ENCODE results near the gene RAB27A. TPM values are rescaled to one million over a fixed set of nuclear protein-coding genes. Genes with fewer than 3 reads are reported as not detected.

Gene RAB27A
- total and polyA plus RNA-seq, 2 of the 8 experiments (the other 6 are each of a cell fraction or from before 2014, with no cell fraction given) = 2.3 to 6.5 TPM

DNA sequence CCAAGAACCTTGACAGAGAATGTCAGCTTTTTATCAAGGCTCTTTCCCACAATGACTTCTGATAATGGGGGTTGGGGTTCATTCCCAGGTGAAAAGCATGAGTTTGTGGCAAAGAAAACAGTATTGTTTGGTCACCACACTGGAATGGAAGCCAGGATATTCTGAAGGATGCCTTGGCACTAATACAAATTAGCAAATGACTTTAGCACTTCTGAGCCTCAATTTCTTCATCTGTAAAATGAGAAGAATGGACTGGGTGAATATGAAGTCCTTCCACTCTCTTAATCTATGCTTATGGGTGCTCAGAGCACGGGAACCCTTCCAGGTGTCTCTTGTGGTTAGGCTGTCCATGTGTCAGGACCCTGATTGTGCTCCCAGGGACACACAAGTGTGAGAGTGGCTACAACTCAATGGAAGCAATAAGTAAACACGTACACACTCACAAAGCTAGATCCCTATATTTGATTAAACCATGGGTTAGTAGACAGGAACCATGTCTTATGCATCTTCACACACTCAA is 21.4 kb downstream of the RAB27A start:
- ChIA-PET CTCF (ENCODE audit: partially characterized antibody) (interaction anchor here (1.0 kb wide), 1 partner anchor 48 kb away, joined by 3 read pairs; no protein-coding TSS in a partner anchor), POLR2A (ENCODE audit: partially characterized antibody) (no interaction called here)
- no peak for FAIRE-seq

More for the DNA sequence above, 21.4 kb downstream of the RAB27A start:
- Histone ChIP-seq H3K79me1 (ENCODE audit: low read depth, low read length) (no peaks in the 10 kb centered on the region), H2AFZ (ENCODE audit: low read length) (no peak overlapping the region), H3K4me2 (ENCODE audit: insufficient read depth in 1 of 2, low read depth in 2 of 2, low read length in 2 of 2) (no peak overlapping the region), H2BK20ac (ENCODE audit: low read length) (no peak overlapping the region), H3K56ac (replicated peaks; ENCODE audit: insufficient read length, low read depth, low read length) (no peak overlapping the region), H3K27me3 (replicated peaks in 1 of 4; ENCODE audit: control insufficient read depth in 3 of 4, extremely low read depth in 1 of 4, insufficient read depth in 3 of 4, low read length in 3 of 4) (no peaks in the 10 kb centered on the region), H4K8ac (ENCODE audit: extremely low read depth, insufficient read depth, low read length) (no peak overlapping the region), H3K18ac (ENCODE audit: extremely low read depth, low read length) (no peak overlapping the region), H3K79me2 (ENCODE audit: control insufficient read depth in 1 of 2, insufficient read depth in 2 of 2, low read length in 2 of 2) (no peaks in the 10 kb centered on the region), H3K9me3 (ENCODE audit: insufficient read depth in 2 of 2, low read depth in 1 of 2, low read length in 1 of 2) (no peaks in the 10 kb centered on the region; a peak in 1 of 4 replicates), H2BK15ac (ENCODE audit: low read length) (no peak overlapping the region), H2BK120ac (replicated peaks; ENCODE audit: low read depth, low read length) (no peak overlapping the region), H2BK5ac (ENCODE audit: low read depth, low read length) (no peak overlapping the region), H3K4me1 (replicated peaks in 1 of 4; ENCODE audit: control insufficient read depth in 3 of 4, insufficient read depth in 4 of 4, low read length in 3 of 4) (no peaks in the 10 kb centered on the region), H3K4ac (replicated peaks; ENCODE audit: insufficient read length, low read depth, low read length) (no peak overlapping the region), H3K23ac (ENCODE audit: insufficient read length) (no peak overlapping the region), H3K9ac (replicated peaks in 1 of 4; ENCODE audit: extremely low read depth in 1 of 4, low read depth in 3 of 4, low read length in 3 of 4) (no peak overlapping the region), H4K91ac (replicated peaks; ENCODE audit: insufficient read length, low read length) (no peak overlapping the region), H3K14ac (ENCODE audit: insufficient read length) (no peak overlapping the region), H3K36me3 (ENCODE audit: control insufficient read depth in 2 of 4, insufficient read depth in 4 of 4, low read length in 3 of 4) (no peaks in the 10 kb centered on the region), H2AK5ac (ENCODE audit: low read depth, low read length) (no peak overlapping the region), H4K5ac (ENCODE audit: insufficient read length, low read depth, low read length) (no peak overlapping the region), H2BK12ac (ENCODE audit: low read depth, low read length) (no peak overlapping the region), H3K27ac (ENCODE audit: low read depth, low read length) (no peak overlapping the region), H4K20me1 (replicated peaks in 1 of 2; ENCODE audit: control insufficient read depth in 1 of 2, insufficient read depth in 2 of 2, low read length in 2 of 2) (no peaks in the 10 kb centered on the region), H3K23me2 (ENCODE audit: low read depth, low read length) (no peaks in the 10 kb centered on the region), H3K4me3 (ENCODE audit: extremely low read depth in 1 of 4, insufficient read depth in 2 of 4, low read depth in 3 of 4, low read length in 4 of 4) (no peak overlapping the region)
- 81% methylated on average over 2 of the region's 2 CpGs; no CpG with 5 or more reads in 1 of the 2 experiments for WGBS, 2 experiments (ENCODE audit: extremely low coverage in 1 of 2, insufficient coverage in 1 of 2, insufficient read length in 1 of 2, insufficient replicate concordance in 2 of 2, low coverage in 1 of 2, low lambda C conversion rate in 2 of 2, missing lambda C conversion rate in 1 of 2)
- no peak for TF ChIP-seq TCF12 (IDR thresholded peaks at IDR 0.05; ENCODE audit: low read depth, low read length)
- TF ChIP-seq CTBP2 (IDR thresholded peaks at IDR 0.05; ENCODE audit: borderline replicate concordance, insufficient read depth, insufficient read length, low read length) = no peak
- TF ChIP-seq NANOG (IDR thresholded peaks at IDR 0.05; ENCODE audit: insufficient read depth, low read depth, low read length, poor library complexity, severe bottlenecking) = no peak
- no peak for TF ChIP-seq SP4 (IDR thresholded peaks at IDR 0.05; ENCODE audit: low read length)
- TF ChIP-seq EZH2 (IDR thresholded peaks at IDR 0.05; ENCODE audit: low read depth, low read length, severe bottlenecking) = no peak
- TF ChIP-seq TAF1 (IDR thresholded peaks at IDR 0.05; ENCODE audit: low read depth, low read length) = no peak
- no peak for TF ChIP-seq SUZ12 (IDR thresholded peaks at IDR 0.05; ENCODE audit: low read length)
- TF ChIP-seq EP300 (IDR thresholded peaks at IDR 0.05; ENCODE audit: borderline replicate concordance in 1 of 2, low read depth in 2 of 2, low read length in 2 of 2) = no peak
- DNase-seq (ENCODE audit: low read depth in 1 of 2, low spot score in 2 of 2) = no peak
